SK-N-SH treated with all-trans-retinoic acid at 6 μM for 48 hours (cell line): Measurements from ENCODE around the gene SYP.
"Not testable (repeated sequence)": the region's sequence is repeated elsewhere in the genome, so short reads cannot be mapped to it uniquely, and the experiment has no call there.

ENCODE experiments used
- ATAC-seq: fragments of 200-7000 bp; cut with Tn5 transposase; 3 replicates; pipeline ENCODE4 v1.9.1; 2020; ENCODE audit warnings: mild to moderate bottlenecking, moderate library complexity
- ARNTL ChIP-seq: fragments of 450-650 bp; formaldehyde crosslinking; IDR thresholded peaks from 2 replicates; pipeline ENCODE4 v1.5.0; 2020; ENCODE audit warnings: low read depth, mild to moderate bottlenecking, moderate library complexity, borderline replicate concordance
- BACH2 ChIP-seq: fragments of 250-450 bp; sonication (Bioruptor Pico); IDR thresholded peaks from 2 replicates; pipeline ENCODE4 v1.9.0; 2021; ENCODE audit warnings: mild to moderate bottlenecking, borderline replicate concordance
- CREB5 ChIP-seq: fragments of 250-450 bp; sonication (Bioruptor Pico); IDR thresholded peaks from 2 replicates; pipeline ENCODE4 v1.5.1; 2020; ENCODE audit warnings: low read depth, mild to moderate bottlenecking, moderate library complexity
- CSDC2 ChIP-seq: fragments of 250-450 bp; sonication (Bioruptor Pico); IDR thresholded peaks from 2 replicates; pipeline ENCODE4 v1.5.0; 2020; ENCODE audit warnings: mild to moderate bottlenecking, moderate library complexity
- CSRNP3 ChIP-seq: fragments of 250-450 bp; sonication (Bioruptor Pico); IDR thresholded peaks from 2 replicates; pipeline ENCODE4 v1.5.1; 2021; ENCODE audit warnings: mild to moderate bottlenecking, moderate library complexity
- ESRRG ChIP-seq: fragments of 250-450 bp; sonication (Bioruptor Pico); IDR thresholded peaks from 2 replicates; pipeline ENCODE4 v1.6.1; 2021; ENCODE audit warnings: mild to moderate bottlenecking
- GLIS3 ChIP-seq: fragments of 250-450 bp; sonication (Bioruptor Pico); IDR thresholded peaks from 2 replicates; pipeline ENCODE4 v1.5.0; 2020; ENCODE audit warnings: mild to moderate bottlenecking, moderate library complexity
- ISL1 ChIP-seq: fragments of 250-450 bp; sonication (Bioruptor Pico); IDR thresholded peaks from 2 replicates; pipeline ENCODE4 v2.1.2; 2022; ENCODE audit warnings: mild to moderate bottlenecking, moderate library complexity
- OSR1 ChIP-seq: fragments of 250-450 bp; sonication (Bioruptor Pico); IDR thresholded peaks from 2 replicates; pipeline ENCODE4 v1.8.0; 2022; ENCODE audit warnings: moderate library complexity, mild to moderate bottlenecking, inconsistent platforms
- POU6F1 ChIP-seq: fragments of 250-450 bp; sonication (Bioruptor Pico); IDR thresholded peaks from 2 replicates; pipeline ENCODE4 v1.8.0; 2021; ENCODE audit warnings: low read depth, mild to moderate bottlenecking, moderate library complexity, borderline replicate concordance
- PPARA ChIP-seq: fragments of 250-450 bp; sonication (Bioruptor Pico); IDR thresholded peaks from 2 replicates; pipeline ENCODE4 v1.5.0; 2020; ENCODE audit warnings: mild to moderate bottlenecking, borderline replicate concordance
- RARB ChIP-seq: fragments of 250-450 bp; sonication (Bioruptor Pico); IDR thresholded peaks from 2 replicates; pipeline ENCODE4 v1.8.0; 2021; ENCODE audit warnings: mild to moderate bottlenecking, moderate library complexity
- SNAI2 ChIP-seq: fragments of 250-450 bp; sonication (Bioruptor Pico); IDR thresholded peaks from 2 replicates; pipeline ENCODE4 v1.5.0; 2020; ENCODE audit warnings: mild to moderate bottlenecking, moderate library complexity
- TCF4 ChIP-seq: fragments of 250-450 bp; sonication (Bioruptor Pico); IDR thresholded peaks from 2 replicates; pipeline ENCODE4 v1.8.0; 2021; ENCODE audit warnings: mild to moderate bottlenecking, moderate library complexity, borderline replicate concordance
- TOX ChIP-seq: fragments of 250-450 bp; sonication (Bioruptor Pico); IDR thresholded peaks from 2 replicates; pipeline ENCODE4 v1.8.0; 2021; ENCODE audit warnings: mild to moderate bottlenecking, moderate library complexity, borderline replicate concordance
- ZC3H10 ChIP-seq: fragments of 250-450 bp; sonication (Bioruptor Pico); IDR thresholded peaks from 2 replicates; pipeline ENCODE4 v1.5.1; 2021; ENCODE audit warnings: mild to moderate bottlenecking, moderate library complexity
- ZFP3 ChIP-seq: fragments of 250-450 bp; sonication (Bioruptor Pico); IDR thresholded peaks from 2 replicates; pipeline ENCODE4 v1.5.0; 2020; ENCODE audit warnings: mild to moderate bottlenecking, moderate library complexity
- ZFP30 ChIP-seq: fragments of 450-650 bp; formaldehyde crosslinking; IDR thresholded peaks from 2 replicates; pipeline ENCODE4 v1.5.0; 2022; ENCODE audit warnings: mild to moderate bottlenecking, moderate library complexity
- ZNF565 ChIP-seq: fragments of 450-650 bp; formaldehyde crosslinking; conservative IDR thresholded peaks from 2 replicates; pipeline ENCODE4 v1.5.0; 2020; ENCODE audit warnings: low read depth, mild to moderate bottlenecking, moderate library complexity
- ZNF8 ChIP-seq: fragments of 450-650 bp; formaldehyde crosslinking; IDR thresholded peaks from 2 replicates; pipeline ENCODE4 v1.5.0; 2020; ENCODE audit warnings: mild to moderate bottlenecking, moderate library complexity

SYP gene

GRCh38 chrX:49147936-49148335, 52.1 kb downstream of the SYP start:
- ATAC-seq: no peak
- no peak for TF ChIP-seq POU6F1

GRCh38 chrX:49147282-49147681, 52.7 kb downstream of the SYP start:
- ATAC-seq: no peak
- TF ChIP-seq ZFP3: no peak
- TF ChIP-seq CSRNP3: no peak
- no peak for TF ChIP-seq TCF4 (CRISPR knock-in tag)
- no peak for TF ChIP-seq ZC3H10 (CRISPR knock-in tag)
- TF ChIP-seq CREB5: no peak
- no peak for TF ChIP-seq ESRRG (CRISPR knock-in tag)
- TF ChIP-seq ZFP30: no peak
- TF ChIP-seq TOX (CRISPR knock-in tag): no peak
- no peak for TF ChIP-seq OSR1 (CRISPR knock-in tag)
- no peak for TF ChIP-seq GLIS3 (CRISPR knock-in tag)
- no peak for TF ChIP-seq SNAI2 (CRISPR knock-in tag)
- no peak for TF ChIP-seq RARB (CRISPR knock-in tag)
- no peak for TF ChIP-seq ZNF565 (CRISPR knock-in tag)

- ATAC-seq: not testable (repeated sequence)
These were observed 56.8 kb downstream of the SYP start for GRCh38 chrX:49143154-49143553.

- not testable (repeated sequence) for ATAC-seq
These were observed 57.7 kb downstream of the SYP start for GRCh38 chrX:49142264-49142663.

GRCh38 chrX:49139713-49140112, 60.3 kb downstream of the SYP start:
- no peak for TF ChIP-seq ZFP30
- TF ChIP-seq BACH2 (CRISPR knock-in tag): no peak
- TF ChIP-seq ZNF8 (CRISPR knock-in tag): no peak
- TF ChIP-seq PPARA (CRISPR knock-in tag): no peak
- no peak for TF ChIP-seq ARNTL (CRISPR knock-in tag)
- no peak for TF ChIP-seq SNAI2 (CRISPR knock-in tag)
- TF ChIP-seq ISL1 (CRISPR knock-in tag): no peak
- no peak for TF ChIP-seq ZFP3
- TF ChIP-seq CSDC2 (CRISPR knock-in tag): no peak
- TF ChIP-seq ESRRG (CRISPR knock-in tag): no peak
- no peak for TF ChIP-seq TCF4 (CRISPR knock-in tag)
- no peak for TF ChIP-seq TOX (CRISPR knock-in tag)
- no peak for TF ChIP-seq GLIS3 (CRISPR knock-in tag)
- no peak for ATAC-seq
